Lower leg skin (tissue), 4 donors: Measurements from ENCODE around the gene EGR1. TPM values are rescaled to one million over a fixed set of nuclear protein-coding genes. Genes with fewer than 3 reads are reported as not detected.

Source experiments
- DNase-seq, 2 donors: peaks; one replicate each; pipeline ENCODE4 v3.0.0-alpha.2; 2019; ENCODE audit warnings: low spot score in 2 of 2
- H3K4me3 ChIP-seq: fragments of 200-600 bp; sonication (generic); 2 replicates; pipeline ENCODE4 v1.5.1; 2017; ENCODE audit warnings: mild to moderate bottlenecking, low read depth; ENCODE audit not compliant: poor library complexity, severe bottlenecking
- POLR2A ChIP-seq, 2 donors: fragments of 450-650 bp; IDR thresholded peaks; one replicate each; pipeline ENCODE4 v1.6.1; 2016 to 2017; ENCODE audit warnings: antibody characterized with exemption in 2 of 2, mild to moderate bottlenecking in 1 of 2, moderate library complexity in 1 of 2
- WGBS, 2 donors: methylation state at CpG; one replicate each; pipeline ENCODE4 v1.1.5; 2018; 5-methylcytosine and 5-hydroxymethylcytosine counted together
- intact Hi-C: fragments of 100-400 bp; cut with DNase I; formaldehyde crosslinking; loops from one replicate; pipeline ENCODE4 v1.15.0; 2023; ENCODE audit warnings: low total_unique reads
- total RNA-seq, 4 donors: library from RNA; depleted of rRNA; stranded (reverse); fragments of >200 nt; gene quantifications; one replicate each; pipeline ENCODE4 v1.1.0, GENCODE V29; 2016
- TF ChIP-seq, protein P1 (sequence below), 3 donors: fragments of 450-650 bp; IDR thresholded peaks; one replicate each; pipeline ENCODE4 v1.5.1; 2016; ENCODE audit warnings: antibody characterized with exemption in 3 of 3, mild to moderate bottlenecking in 3 of 3, moderate library complexity in 2 of 3

The EGR1 gene
- total RNA-seq, 4 donors from 2014 or later = 37.5 to 110 (median 47.8) TPM

DNA sequence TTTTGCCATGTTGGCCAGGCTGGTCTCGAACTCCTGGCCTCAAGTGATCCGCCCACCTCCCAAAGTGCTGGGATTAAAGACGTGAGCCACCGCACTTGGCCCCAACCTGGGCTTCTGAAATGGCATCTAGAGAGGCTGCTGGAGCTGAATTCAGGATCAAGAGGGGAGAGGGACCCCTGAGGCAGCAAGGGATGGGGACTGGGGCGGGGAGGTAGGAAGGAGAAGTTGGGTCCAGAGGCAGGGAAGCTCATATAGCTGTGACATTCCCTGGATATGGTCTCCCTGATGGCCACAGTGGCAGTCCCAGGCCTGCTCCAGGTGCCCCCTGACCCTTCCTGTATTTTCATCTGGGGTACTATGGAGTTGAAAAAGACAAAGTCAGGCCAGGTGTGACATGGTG, 14.3 kb upstream of the EGR1 start:
- intact Hi-C loops = no loop called here
- TF ChIP-seq, protein P1, sequence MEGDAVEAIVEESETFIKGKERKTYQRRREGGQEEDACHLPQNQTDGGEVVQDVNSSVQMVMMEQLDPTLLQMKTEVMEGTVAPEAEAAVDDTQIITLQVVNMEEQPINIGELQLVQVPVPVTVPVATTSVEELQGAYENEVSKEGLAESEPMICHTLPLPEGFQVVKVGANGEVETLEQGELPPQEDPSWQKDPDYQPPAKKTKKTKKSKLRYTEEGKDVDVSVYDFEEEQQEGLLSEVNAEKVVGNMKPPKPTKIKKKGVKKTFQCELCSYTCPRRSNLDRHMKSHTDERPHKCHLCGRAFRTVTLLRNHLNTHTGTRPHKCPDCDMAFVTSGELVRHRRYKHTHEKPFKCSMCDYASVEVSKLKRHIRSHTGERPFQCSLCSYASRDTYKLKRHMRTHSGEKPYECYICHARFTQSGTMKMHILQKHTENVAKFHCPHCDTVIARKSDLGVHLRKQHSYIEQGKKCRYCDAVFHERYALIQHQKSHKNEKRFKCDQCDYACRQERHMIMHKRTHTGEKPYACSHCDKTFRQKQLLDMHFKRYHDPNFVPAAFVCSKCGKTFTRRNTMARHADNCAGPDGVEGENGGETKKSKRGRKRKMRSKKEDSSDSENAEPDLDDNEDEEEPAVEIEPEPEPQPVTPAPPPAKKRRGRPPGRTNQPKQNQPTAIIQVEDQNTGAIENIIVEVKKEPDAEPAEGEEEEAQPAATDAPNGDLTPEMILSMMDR (IDR thresholded peaks at IDR 0.05) = no peak
- WGBS, 2 donors = 91 to 94% methylated on average over 5 of the region's 5 CpGs
- H3K4me3 ChIP-seq = no peak overlapping the region
- DNase-seq = no peak

DNA sequence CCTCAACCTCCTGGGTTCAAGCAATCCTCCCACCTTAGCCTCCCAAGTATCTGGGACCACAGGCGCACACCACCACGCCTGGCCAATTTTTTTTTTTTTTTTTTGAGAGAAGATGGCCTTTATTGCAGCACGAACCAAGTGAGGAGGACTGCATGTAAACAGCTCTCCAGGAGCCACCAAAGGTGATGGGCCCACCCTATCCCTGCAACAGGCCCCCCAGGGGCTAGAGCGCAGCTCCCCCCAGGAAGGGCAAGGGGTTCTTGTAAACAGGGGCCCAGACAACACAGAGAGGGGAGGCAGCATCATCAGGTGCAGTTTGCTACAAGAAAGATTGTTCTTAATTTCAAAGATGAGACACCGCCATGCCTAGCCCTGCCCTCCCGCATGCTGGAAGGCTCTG, 12.6 kb upstream of the EGR1 start:
- 85 to 88% methylated on average over 6 of the region's 6 CpGs for WGBS, 2 donors
- intact Hi-C loops = no loop called here
- no peak overlapping the region for H3K4me3 ChIP-seq
- DNase-seq = no peak
- no peak for TF ChIP-seq POLR2A (IDR thresholded peaks at IDR 0.05)
- TF ChIP-seq, protein P1 (IDR thresholded peaks at IDR 0.05) = no peak

DNA sequence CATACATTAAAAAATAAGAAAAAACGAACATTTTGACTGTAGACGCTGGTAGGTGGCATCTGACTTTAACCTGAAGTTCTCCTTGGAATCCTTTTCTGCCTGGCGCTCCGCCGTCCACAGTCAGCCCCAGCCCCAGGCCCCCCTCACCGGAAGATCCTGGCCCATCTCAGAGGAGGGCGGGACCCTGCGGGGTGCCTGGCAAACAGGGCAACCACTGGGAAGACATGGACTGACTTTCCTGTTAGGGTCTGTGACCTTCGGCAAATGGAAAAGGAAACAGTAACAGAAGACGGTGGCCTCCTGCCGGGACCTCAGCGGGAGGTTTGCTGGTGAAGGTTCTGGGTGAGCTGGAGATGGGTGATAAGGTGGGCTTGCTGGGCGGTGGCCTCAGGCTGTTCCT, 11.7 kb upstream of the EGR1 start:
- WGBS, 2 donors = 88 to 92% methylated on average over 13 of the region's 13 CpGs
- intact Hi-C loops = no loop called here
- TF ChIP-seq, protein P1 (IDR thresholded peaks at IDR 0.05) = no peak
- TF ChIP-seq POLR2A (IDR thresholded peaks at IDR 0.05) = no peak
- H3K4me3 ChIP-seq = no peak overlapping the region
- DNase-seq = no peak

DNA sequence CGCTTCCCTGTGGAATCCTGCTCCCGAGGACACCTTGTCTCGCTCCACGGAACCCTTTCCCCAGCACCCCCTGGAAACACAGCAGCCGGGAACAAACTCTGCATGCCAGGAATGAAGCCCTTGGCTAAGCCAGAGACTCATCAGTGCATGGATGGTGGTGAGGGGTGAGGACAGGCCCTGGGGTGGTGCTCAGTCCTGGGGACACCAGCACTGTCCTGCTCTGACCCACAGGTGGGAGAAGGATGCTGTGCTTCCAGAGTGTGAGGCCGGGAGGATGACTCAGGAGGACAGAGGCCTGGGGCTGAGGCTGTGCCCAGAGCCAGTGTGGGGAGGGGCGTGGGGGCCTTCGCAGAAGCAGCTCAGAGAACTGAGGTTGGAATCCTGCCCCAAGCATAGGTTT, 11.2 kb upstream of the EGR1 start:
- intact Hi-C loops = no loop called here
- 78 to 87% methylated on average over 8 of the region's 8 CpGs for WGBS, 2 donors
- DNase-seq = no peak

DNA sequence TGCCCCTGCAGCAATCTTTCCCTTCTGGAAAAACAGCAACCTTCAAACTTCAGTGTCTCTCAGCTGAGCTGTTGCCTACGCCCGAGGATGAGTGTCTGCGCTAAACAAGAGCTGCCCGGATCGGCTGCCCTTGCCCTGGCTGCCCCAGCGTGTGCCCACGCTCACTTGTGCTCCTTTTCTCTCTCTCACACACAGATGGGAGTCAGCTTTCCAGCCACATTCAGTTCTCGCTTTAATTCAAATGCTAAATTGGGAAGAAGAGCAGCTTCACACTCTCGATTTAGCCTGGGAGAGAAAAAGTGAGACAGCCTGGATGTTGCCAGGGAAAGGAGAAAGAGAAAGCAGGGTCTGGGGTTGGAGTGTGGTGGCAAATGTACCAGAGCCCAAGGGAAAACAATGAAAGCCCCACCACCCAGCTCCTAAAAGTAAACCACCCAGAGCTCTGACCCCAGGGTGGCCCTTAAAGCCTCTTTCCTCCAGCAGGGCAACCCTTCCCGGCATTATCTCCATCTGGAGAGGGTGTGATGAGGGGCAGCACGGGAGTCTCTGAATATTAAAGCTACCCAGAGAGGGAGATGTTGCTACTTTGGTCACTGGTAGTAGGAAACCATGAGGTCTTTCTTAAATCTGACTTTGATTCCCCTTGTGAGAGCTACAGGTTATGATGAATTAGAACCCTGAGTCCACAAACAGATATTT, 9.9 kb upstream of the EGR1 start:
- no peak for DNase-seq
- intact Hi-C loops = no loop called here
- TF ChIP-seq, protein P1 (IDR thresholded peaks at IDR 0.05) = no peak
- 81% methylated on average over 11 of the region's 11 CpGs for WGBS, 2 donors
- no peak overlapping the region for H3K4me3 ChIP-seq

More for the DNA sequence above, 11.2 kb upstream of the EGR1 start:
- no peak for TF ChIP-seq POLR2A (IDR thresholded peaks at IDR 0.05)
- TF ChIP-seq, protein P1 (IDR thresholded peaks at IDR 0.05) = no peak
- no peak overlapping the region for H3K4me3 ChIP-seq
